AG04449 (cell line): ENCODE data around the gene RANBP10.

Experiments used
- CTCF ChIA-PET: fragments of 350-600 bp; formaldehyde crosslinking; extraction: SDS; loops from one replicate; lab custom pipeline; 2021; ENCODE audit warnings: antibody characterized with exemption; lab: Yijun Ruan, JAX
- POLR2A ChIA-PET: fragments of 400-600, 350-600 bp; formaldehyde crosslinking; extraction: SDS; loops from one replicate; lab custom pipeline; 2020; ENCODE audit warnings: antibody characterized with exemption, inconsistent platforms; lab: Yijun Ruan, JAX
- DNase-seq: peaks from one replicate; pipeline ENCODE4 v3.0.0-alpha.2; 2010; ENCODE audit warnings: low read depth, low spot score
- H3K4me3 ChIP-seq: 2 replicates; pipeline ENCODE4 v1.5.1; 2011; ENCODE audit warnings: low read depth, mild to moderate bottlenecking, control low read depth, low read length
- TF ChIP-seq, protein P1 (sequence below): IDR thresholded peaks from one replicate; pipeline ENCODE4 v1.5.1; 2011; ENCODE audit warnings: mild to moderate bottlenecking, moderate library complexity, low read length, control low read depth, inconsistent platforms; ENCODE audit not compliant: insufficient read depth; ENCODE audit errors: missing control alignments

RANBP10 gene

DNA sequence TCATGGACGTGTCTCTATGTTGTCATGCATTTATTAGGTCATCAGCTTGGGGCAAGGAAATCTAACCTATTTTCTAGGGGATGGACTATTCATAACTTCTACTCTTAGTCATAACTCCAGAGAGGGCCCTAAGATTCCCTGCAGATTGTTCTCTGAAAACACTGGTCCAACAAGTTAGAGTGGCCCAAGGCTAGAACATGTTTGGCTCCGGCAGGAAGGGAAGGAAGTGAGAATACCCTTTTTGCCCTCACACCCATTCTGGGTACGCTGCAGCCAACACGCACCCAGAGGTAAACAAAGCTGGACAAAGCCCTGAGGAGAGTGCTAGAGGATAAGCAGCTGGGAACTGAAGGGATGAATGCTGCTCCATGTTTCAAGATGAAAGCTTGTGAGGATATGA is 129.8 kb downstream of the RANBP10 start:
- POLR2A ChIA-PET = no interaction called here
- CTCF ChIA-PET = interaction anchor here (0.6 to 10.7 kb wide), 2 partner anchors 7 to 11 kb away, joined by 3 to 87 read pairs; partner anchors contain the start of genes C16orf86 and ENKD1

DNA sequence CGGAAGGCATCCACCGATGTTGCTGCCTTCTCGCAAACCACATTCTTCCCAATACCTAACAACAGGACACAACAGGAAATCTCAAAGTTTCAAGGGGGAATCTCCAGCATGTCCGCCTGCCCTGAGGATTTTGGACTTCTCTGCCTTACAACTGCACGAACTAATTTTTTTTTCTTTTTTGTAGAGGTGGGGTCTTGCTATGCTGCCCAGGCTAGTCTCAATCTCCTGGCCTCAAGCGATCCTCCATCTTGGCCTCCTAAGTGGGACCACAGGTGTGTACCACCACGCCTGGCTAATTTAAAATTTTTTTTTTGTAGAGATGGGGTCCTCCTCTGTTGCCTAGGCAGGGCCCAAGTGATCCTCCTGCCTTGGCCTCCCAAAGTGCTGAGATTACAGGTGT is 130.4 kb downstream of the RANBP10 start:
- H3K4me3 ChIP-seq = no peak overlapping the region
- ChIA-PET POLR2A (no interaction called here), CTCF (interaction anchor here (10.7 kb wide), 1 partner anchor 6 kb away, joined by 87 read pairs; the partner anchor contains the start of genes C16orf86 and ENKD1)
- DNase-seq = no peak
- TF ChIP-seq, protein P1, sequence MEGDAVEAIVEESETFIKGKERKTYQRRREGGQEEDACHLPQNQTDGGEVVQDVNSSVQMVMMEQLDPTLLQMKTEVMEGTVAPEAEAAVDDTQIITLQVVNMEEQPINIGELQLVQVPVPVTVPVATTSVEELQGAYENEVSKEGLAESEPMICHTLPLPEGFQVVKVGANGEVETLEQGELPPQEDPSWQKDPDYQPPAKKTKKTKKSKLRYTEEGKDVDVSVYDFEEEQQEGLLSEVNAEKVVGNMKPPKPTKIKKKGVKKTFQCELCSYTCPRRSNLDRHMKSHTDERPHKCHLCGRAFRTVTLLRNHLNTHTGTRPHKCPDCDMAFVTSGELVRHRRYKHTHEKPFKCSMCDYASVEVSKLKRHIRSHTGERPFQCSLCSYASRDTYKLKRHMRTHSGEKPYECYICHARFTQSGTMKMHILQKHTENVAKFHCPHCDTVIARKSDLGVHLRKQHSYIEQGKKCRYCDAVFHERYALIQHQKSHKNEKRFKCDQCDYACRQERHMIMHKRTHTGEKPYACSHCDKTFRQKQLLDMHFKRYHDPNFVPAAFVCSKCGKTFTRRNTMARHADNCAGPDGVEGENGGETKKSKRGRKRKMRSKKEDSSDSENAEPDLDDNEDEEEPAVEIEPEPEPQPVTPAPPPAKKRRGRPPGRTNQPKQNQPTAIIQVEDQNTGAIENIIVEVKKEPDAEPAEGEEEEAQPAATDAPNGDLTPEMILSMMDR = no peak

More for the DNA sequence above, 129.8 kb downstream of the RANBP10 start:
- TF ChIP-seq, protein P1 = no peak
- no peak for DNase-seq
- H3K4me3 ChIP-seq = no peak overlapping the region

DNA sequence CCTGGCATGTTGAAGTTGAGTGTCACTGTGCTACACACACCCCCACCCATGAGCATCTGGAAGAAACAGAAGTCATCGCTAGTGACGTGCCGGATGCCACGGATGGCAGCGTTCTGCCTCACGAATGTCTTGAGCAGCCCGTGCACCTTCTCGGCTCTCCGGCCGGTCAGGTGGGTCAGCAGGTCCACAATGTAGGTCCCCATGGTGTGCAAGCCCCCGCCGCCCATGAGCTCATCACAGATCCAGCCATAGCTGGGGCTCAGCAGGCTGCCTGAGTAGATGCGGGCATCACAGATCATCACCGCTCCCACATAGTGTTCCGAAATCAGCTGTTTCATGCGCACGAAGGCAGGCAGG is 130.8 kb downstream of the RANBP10 start:
- no peak for DNase-seq
- TF ChIP-seq, protein P1 = no peak
- ChIA-PET CTCF (no interaction called here), POLR2A (no interaction called here)
- no peak overlapping the region for H3K4me3 ChIP-seq

DNA sequence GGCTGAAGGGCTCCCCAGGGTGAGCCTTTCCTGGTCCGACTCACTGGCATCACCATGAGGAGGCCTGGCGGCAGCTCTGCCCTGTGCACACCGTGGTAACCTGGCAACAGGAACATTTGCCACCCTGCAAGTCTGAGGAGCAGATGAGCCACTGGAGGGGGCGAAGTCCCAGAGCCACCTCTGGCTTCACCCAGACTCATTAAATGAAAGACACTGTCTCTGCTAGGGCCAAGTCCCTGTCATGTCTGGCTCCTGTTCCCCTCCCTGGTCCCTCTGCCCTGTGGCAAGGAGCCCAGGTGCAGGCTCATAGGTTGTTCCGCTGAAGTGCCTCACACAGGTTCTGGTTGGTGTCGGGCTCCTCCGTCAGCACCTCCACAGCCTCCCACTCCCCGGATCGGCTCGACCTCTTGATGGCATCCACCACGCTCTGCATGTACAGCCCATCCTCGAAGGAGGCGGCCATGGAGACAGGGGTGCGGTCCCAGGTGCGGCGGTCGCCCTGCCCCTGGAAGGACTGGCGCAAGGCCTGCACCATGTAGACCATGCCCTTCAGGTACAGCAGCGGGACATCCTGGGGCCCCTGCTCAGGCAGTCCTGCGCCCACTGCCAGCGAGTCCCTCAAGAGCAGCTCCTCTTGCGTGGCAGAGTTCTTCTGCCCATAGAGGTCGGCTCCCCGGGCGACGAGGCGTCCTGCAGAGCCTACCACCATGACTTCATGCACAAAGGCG is 131.3 kb downstream of the RANBP10 start:
- DNase-seq = no peak
- ChIA-PET POLR2A (no interaction called here), CTCF (interaction anchor here (1.0 to 19.0 kb wide), 3 partner anchors 9 to 152 kb away, joined by 3 to 605 read pairs (median 3); partner anchors contain the start of gene RIPOR1)
- TF ChIP-seq, protein P1 = no peak
- no peak overlapping the region for H3K4me3 ChIP-seq

DNA sequence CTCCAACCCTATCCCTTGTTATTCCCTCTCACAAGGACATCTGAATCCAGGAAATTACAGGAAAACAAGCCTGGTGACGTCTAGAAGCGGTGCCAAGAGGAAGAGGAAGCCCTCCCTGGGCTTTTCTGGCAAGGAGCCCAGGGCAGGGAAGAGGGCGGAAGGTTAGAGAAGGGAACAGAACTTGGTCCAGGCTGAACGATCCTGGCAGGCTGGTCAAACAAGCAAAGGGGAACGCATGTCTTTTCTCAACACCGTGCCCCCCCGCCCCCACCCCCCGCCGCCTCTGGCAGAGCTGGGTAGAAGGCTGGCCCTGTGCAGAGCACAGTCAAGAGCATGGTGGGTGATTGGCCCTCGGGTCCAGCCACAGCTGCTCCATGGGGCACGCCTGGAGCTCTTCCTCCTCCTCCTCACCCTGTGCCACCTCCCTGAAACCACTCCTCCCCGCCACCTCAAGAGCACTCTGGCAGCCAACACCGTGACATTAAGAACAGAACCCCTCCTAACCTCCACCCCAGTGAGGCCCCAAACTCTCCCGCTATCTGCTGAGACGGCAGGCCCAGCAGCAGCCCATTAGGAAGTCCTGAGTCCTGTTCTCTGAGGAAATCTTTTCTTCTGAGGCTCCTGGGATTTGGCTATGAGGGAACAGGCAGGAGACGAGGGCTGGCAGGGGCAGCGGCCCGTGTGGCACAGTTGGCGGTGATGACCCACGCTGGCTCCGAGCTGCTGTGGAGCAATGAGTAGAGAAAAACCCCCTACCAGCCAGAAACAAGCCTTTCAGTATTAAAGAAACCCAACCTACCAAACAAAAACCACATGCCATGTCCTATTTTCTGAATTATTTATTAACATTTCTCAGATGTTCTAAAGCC is 132.4 kb downstream of the RANBP10 start:
- POLR2A ChIA-PET = no interaction called here
- no peak for DNase-seq
- TF ChIP-seq, protein P1 = no peak
- CTCF ChIA-PET = interaction anchor here (0.5 to 19.0 kb wide), 18 partner anchors 7 to 268 kb away, joined by 3 to 605 read pairs (median 8); partner anchors contain the start of genes CTCF, NRN1L, NUTF2 and PARD6A
- H3K4me3 ChIP-seq = no peak overlapping the region
